ENCODE results near the gene PHLDA3.

Gene PHLDA3

DNA sequence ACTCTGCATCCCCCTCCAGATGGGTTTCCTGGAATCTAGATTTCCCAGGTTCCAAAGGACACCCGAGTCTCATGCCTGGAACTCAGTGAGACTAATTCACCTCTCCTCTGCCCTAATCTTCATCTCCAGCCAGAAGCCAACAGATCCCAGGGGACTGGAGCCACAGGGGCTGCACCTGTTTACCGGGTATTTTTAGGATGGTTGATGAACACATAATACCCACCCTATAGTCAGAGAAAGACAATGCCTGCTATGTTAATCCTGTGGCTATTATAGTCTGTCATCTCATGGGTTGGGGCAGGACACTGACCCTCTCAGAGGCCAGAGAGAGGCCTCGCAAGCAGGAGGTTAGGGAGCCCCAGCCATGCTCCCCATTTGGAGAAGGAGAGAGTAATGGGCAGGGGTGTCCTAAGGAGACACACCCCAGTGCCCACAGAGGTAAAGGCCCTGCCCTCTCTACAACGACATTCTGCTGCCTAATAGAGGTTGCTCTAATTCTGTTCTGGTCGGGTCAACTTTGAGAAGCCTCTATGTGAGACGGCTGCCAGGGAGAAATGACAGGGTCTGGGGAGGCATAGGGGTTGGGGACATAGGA lies 46.5 kb downstream of the PHLDA3 start:
- no peaks in the 10 kb centered on the region for H3K9me3 Mint-ChIP-seq
- no peak overlapping the region for H3K27ac Mint-ChIP-seq
- no peaks in the 10 kb centered on the region for H3K36me3 Mint-ChIP-seq (ENCODE audit: low read depth)
- peaks cover 3% of the 10 kb centered on the region for H3K4me1 Mint-ChIP-seq (ENCODE audit: low read depth)
- no peak overlapping the region for H3K4me3 Mint-ChIP-seq
- peaks cover 3% of the 10 kb centered on the region for H3K27me3 Mint-ChIP-seq

DNA sequence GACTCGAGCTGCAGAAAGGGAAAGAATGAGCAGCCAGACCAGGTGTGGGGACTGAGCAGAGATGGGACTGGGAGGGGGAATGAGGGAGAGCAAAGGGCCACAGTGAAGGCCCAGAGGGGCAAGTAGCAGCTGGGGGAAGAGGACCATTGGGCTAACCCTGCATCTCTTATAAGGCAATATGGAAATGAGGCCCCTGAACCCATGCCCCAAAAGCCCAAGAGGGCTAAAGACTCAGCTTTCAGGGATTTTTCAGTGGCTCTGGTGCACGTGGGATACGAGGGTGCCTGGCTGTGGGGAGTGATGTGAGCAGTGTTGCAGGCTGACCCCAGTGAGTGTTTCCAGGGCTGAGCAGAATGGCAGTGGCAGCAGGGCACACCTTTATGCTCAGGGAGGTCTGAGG lies 47.0 kb downstream of the PHLDA3 start:
- H3K4me3 Mint-ChIP-seq: no peak overlapping the region
- no peaks in the 10 kb centered on the region for H3K9me3 Mint-ChIP-seq
- H3K27ac Mint-ChIP-seq: no peak overlapping the region
- H3K4me1 Mint-ChIP-seq (ENCODE audit: low read depth): peaks cover 3% of the 10 kb centered on the region
- H3K36me3 Mint-ChIP-seq (ENCODE audit: low read depth): no peaks in the 10 kb centered on the region
- peaks cover 3% of the 10 kb centered on the region for H3K27me3 Mint-ChIP-seq

DNA sequence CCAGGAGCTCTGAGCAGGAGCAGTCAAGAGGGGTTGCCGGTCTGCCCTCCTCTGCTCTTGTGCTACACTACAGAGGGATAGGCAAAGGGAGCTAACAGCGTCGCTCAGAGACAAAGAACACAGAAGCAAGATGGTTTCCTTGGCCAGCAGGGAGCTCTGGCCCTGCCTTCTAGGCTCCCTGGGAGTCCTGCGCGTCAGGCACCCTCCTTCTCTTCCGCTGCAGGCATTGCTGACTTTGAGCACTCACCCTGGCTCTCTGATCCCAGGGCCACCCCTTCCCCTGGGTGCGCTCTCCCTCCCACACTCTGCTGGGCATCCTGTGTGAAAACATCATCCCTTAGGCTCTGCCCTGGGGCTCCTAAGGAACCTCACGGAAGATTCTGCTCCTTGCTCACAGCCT lies 47.9 kb downstream of the PHLDA3 start:
- Mint-ChIP-seq H3K36me3 (ENCODE audit: low read depth) (no peaks in the 10 kb centered on the region), H3K4me3 (no peak overlapping the region), H3K27ac (no peak overlapping the region), H3K27me3 (peaks cover 3% of the 10 kb centered on the region), H3K4me1 (ENCODE audit: low read depth) (peaks cover 2% of the 10 kb centered on the region), H3K9me3 (no peaks in the 10 kb centered on the region)

DNA sequence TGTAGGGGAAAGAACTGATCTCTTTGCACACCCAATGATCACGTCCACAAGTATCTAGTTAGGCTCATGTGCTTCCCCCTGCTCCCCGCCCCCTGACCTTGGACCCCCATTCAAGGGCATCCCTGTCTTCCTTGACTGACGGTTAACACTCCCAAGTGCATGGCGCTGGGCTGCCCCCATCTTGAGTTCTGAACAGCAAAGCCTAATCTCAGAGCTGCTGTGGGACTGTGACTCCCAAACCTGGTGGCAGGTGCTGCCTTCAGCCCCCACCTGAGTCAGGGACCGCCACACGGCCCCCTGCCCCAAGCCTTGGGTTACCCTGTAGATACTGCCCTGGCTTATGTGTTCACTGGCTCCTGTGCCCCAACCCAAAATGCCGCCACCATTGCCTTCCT lies 48.4 kb downstream of the PHLDA3 start:
- no peak overlapping the region for H3K4me3 Mint-ChIP-seq
- H3K36me3 Mint-ChIP-seq (ENCODE audit: low read depth): no peaks in the 10 kb centered on the region
- H3K4me1 Mint-ChIP-seq (ENCODE audit: low read depth): no peaks in the 10 kb centered on the region
- H3K27me3 Mint-ChIP-seq: peaks cover 5% of the 10 kb centered on the region
- no peaks in the 10 kb centered on the region for H3K9me3 Mint-ChIP-seq
- H3K27ac Mint-ChIP-seq: no peak overlapping the region

DNA sequence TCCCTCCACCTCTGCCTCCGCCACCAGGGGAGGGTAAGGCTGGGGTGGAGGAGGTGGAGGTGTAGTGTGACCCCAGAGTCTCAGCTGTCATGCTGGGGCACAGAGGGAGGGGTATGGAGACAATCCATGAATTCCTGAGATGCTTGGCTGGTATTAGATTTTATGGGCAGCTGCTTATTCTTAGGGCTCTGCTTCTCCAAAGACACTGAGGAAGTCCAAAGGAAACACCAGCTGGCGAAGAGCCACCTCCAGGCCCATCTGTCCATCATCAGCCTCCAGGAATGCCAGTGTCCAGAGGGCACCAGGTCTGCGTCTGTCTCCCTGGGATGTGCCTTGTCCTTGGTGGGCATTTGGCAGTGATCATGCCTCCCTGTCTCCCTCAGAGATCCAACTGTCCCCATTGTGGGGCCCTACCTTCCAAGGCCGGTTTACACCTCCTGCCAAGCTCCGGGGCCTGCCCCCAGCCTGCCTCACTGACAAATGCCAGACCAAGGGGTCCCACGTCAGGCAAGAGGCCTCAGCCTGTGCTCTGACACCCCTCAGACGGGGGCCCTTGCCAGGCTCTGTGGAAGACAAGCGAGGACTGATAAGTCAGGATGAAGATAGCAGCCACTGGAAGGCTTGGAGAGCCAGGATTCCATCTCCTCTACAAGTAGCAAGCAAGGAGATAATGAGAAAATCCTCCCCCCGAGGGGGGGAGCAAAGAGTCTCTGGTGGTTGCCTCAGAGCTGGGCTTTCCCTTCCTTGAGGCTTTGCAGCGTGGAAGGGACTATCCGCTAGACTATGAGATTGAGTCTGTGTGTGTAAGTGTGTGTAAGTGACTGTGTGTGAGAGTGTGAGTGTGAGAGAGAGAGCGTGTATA lies 49.0 kb downstream of the PHLDA3 start:
- Mint-ChIP-seq H3K4me3 (no peak overlapping the region), H3K27me3 (peaks cover 8% of the 10 kb centered on the region), H3K36me3 (ENCODE audit: low read depth) (no peaks in the 10 kb centered on the region), H3K27ac (no peak overlapping the region), H3K9me3 (no peaks in the 10 kb centered on the region), H3K4me1 (ENCODE audit: low read depth) (no peaks in the 10 kb centered on the region)

DNA sequence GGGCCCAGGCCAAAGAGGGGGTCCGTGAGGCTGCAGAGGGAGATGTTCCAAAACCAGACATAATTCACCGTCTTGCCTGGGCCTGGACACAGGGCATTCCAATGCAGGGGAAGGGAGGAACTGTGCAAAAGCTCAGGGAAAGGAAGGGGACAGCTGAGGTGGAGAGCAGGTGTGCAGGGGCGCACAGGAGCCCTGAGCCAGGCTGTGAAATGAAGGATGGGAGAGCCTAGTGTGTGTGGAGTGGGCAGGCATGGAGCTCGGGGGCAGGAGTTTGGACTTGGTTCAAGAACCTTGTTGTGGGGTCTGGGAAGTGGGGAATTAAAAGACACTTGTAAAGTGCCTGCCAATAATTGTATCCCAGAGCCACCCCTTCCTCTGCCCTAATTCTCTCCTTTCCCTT lies 49.7 kb downstream of the PHLDA3 start:
- peaks cover 8% of the 10 kb centered on the region for H3K27me3 Mint-ChIP-seq
- no peak overlapping the region for H3K27ac Mint-ChIP-seq
- no peaks in the 10 kb centered on the region for H3K4me1 Mint-ChIP-seq (ENCODE audit: low read depth)
- H3K4me3 Mint-ChIP-seq: no peak overlapping the region
- H3K9me3 Mint-ChIP-seq: no peaks in the 10 kb centered on the region
- H3K36me3 Mint-ChIP-seq (ENCODE audit: low read depth): no peaks in the 10 kb centered on the region

DNA sequence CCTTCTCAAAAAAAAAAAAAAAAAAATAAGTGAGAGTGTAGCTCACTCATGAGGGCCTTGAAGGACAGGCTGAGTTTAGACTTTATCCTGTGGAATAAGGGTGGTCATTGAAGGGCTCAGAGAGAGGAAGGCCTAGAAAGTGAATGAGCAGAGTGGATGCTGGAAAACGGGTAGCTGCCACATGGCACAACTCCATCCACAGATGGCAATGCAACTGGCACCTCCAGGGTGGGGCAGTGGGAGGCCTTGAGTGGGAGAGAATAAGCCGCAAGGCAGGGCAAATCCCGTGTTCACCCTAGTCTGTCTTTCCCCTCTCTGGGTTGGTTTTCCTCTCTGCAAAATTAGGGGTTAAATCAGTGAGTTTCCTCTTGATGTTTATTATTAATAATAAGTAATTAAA lies 50.5 kb downstream of the PHLDA3 start:
- Mint-ChIP-seq H3K36me3 (ENCODE audit: low read depth) (no peaks in the 10 kb centered on the region), H3K27me3 (peaks cover 8% of the 10 kb centered on the region), H3K9me3 (no peaks in the 10 kb centered on the region), H3K4me1 (ENCODE audit: low read depth) (no peaks in the 10 kb centered on the region), H3K27ac (no peak overlapping the region), H3K4me3 (no peak overlapping the region)
